GM12878 (cell line): Measurements from ENCODE around the gene CDKN1B. TPM values are rescaled to one million over a fixed set of nuclear protein-coding genes. Genes with fewer than 3 reads are reported as not detected.

Source experiments
- BHLHE40 ChIP-seq, 2 experiments: fragments of 450-650 bp in 1 of 2; IDR thresholded peaks; 2 replicates each; pipeline ENCODE4 v1.6.1; 2011 to 2017; ENCODE audit warnings: low read depth in 2 of 2, borderline replicate concordance in 1 of 2, improper control_type of control experiment in 1 of 2, low read length in 1 of 2, mild to moderate bottlenecking in 1 of 2
- BMI1 ChIP-seq: fragments of 450-650 bp; IDR thresholded peaks from 2 replicates; pipeline ENCODE4 v1.6.1; 2016; ENCODE audit warnings: mild to moderate bottlenecking, moderate library complexity, borderline replicate concordance
- HCFC1 ChIP-seq: fragments of 150-350 bp; IDR thresholded peaks from 2 replicates; pipeline ENCODE4 v1.6.1; 2014; ENCODE audit warnings: low read length
- IRF4 ChIP-seq: IDR thresholded peaks from 2 replicates; pipeline ENCODE4 v1.6.1; 2011; ENCODE audit warnings: low read depth, low read length
- JUND ChIP-seq: IDR thresholded peaks from 2 replicates; pipeline ENCODE4 v1.6.1; 2012; ENCODE audit warnings: low read depth, mild to moderate bottlenecking, low read length, improper control_type of control experiment, moderate library complexity
- KDM1A ChIP-seq: fragments of 200-600 bp; sonication (generic); IDR thresholded peaks from 2 replicates; pipeline ENCODE4 v1.6.1; 2016; ENCODE audit warnings: borderline replicate concordance
- KLF5 ChIP-seq: fragments of 450-650 bp; IDR thresholded peaks from 2 replicates; pipeline ENCODE4 v1.6.1; 2014; ENCODE audit warnings: mild to moderate bottlenecking; ENCODE audit not compliant: partially characterized antibody
- MTA2 ChIP-seq: fragments of 450-650 bp; IDR thresholded peaks from 2 replicates; pipeline ENCODE4 v1.6.1; 2016; ENCODE audit warnings: low read depth, mild to moderate bottlenecking, moderate library complexity
- MXI1 ChIP-seq: fragments of 150-350 bp; IDR thresholded peaks from 2 replicates; pipeline ENCODE4 v1.6.1; 2011; ENCODE audit warnings: low read depth, mild to moderate bottlenecking, inconsistent platforms, low read length, improper control_type of control experiment
- NFYA ChIP-seq: IDR thresholded peaks from 2 replicates; pipeline ENCODE4 v1.6.1; 2011; ENCODE audit warnings: low read depth, mild to moderate bottlenecking, low read length, improper control_type of control experiment, borderline replicate concordance
- NKRF ChIP-seq: fragments of 450-650 bp; conservative IDR thresholded peaks from 2 replicates; pipeline ENCODE4 v1.6.1; 2017; ENCODE audit warnings: mild to moderate bottlenecking, moderate library complexity
- PAX5 ChIP-seq: IDR thresholded peaks from 2 replicates; pipeline ENCODE4 v1.6.1; 2011; ENCODE audit warnings: low read depth, low read length, borderline replicate concordance
- PKNOX1 ChIP-seq: fragments of 450-650 bp; IDR thresholded peaks from 2 replicates; pipeline ENCODE4 v1.6.1; 2016; ENCODE audit warnings: mild to moderate bottlenecking
- POLR2AphosphoS2 ChIP-seq: IDR thresholded peaks from 2 replicates; pipeline ENCODE4 v1.6.1; 2011; ENCODE audit warnings: low read depth, mild to moderate bottlenecking, low read length, improper control_type of control experiment, moderate library complexity
- POLR2AphosphoS5 ChIP-seq: IDR thresholded peaks from 2 replicates; pipeline ENCODE4 v1.6.1; 2011; ENCODE audit warnings: mild to moderate bottlenecking, low read length, inconsistent platforms
- RCOR1 ChIP-seq: conservative IDR thresholded peaks from 2 replicates; pipeline ENCODE4 v1.6.1; 2012; ENCODE audit warnings: low read depth, low read length, improper control_type of control experiment
- RELB ChIP-seq: fragments of 450-650 bp; IDR thresholded peaks from 2 replicates; pipeline ENCODE4 v1.6.1; 2017; ENCODE audit warnings: low read depth, mild to moderate bottlenecking, moderate library complexity
- SIN3A ChIP-seq: IDR thresholded peaks from 2 replicates; pipeline ENCODE4 v1.6.1; 2012; ENCODE audit warnings: low read depth, low read length, improper control_type of control experiment
- SMC3 ChIP-seq: IDR thresholded peaks from 2 replicates; pipeline ENCODE4 v1.6.1; 2011; ENCODE audit warnings: low read length, improper control_type of control experiment, borderline replicate concordance
- TAF1 ChIP-seq: IDR thresholded peaks from 2 replicates; pipeline ENCODE4 v1.6.1; 2011; ENCODE audit warnings: mild to moderate bottlenecking, low read depth, low read length, borderline replicate concordance
- ZBTB11 ChIP-seq: fragments of 450-650 bp; formaldehyde crosslinking; IDR thresholded peaks from 2 replicates; pipeline ENCODE4 v1.5.0; 2022; ENCODE audit warnings: mild to moderate bottlenecking, missing genetic modification characterization
- ZNF24 ChIP-seq: fragments of 450-650 bp; IDR thresholded peaks from 2 replicates; pipeline ENCODE4 v1.6.1; 2017; ENCODE audit warnings: antibody characterized with exemption, mild to moderate bottlenecking
- ZNF622 ChIP-seq: fragments of 450-650 bp; IDR thresholded peaks from 2 replicates; pipeline ENCODE4 v1.6.1; 2017; ENCODE audit warnings: mild to moderate bottlenecking, inconsistent platforms
- polyA plus RNA-seq, 11 experiments: library from polyadenylated mRNA; depleted of rRNA in 4 of 11; unstranded in 6 of 11; stranded (reverse) in 5 of 11; fragments of >200 nt; fragmentation: Nextera tagmentation in 4 of 11; fragmentation: Illumina TruSeq in 1 of 11; extraction: Ambion mirVana in 4 of 11; extraction: Trizol in 1 of 11; gene quantifications; 1 replicate in 1 of 11; 2 replicates in 10 of 11; pipeline versions ENCODE4 v1.2.1 to v1.2.3, GENCODE V29; 2011 to 2016; ENCODE audit warnings: inconsistent platforms in 2 of 11, missing spikeins in 2 of 11, low read depth in 1 of 11
- total RNA-seq, 4 experiments: library from RNA; depleted of rRNA in 3 of 4; stranded (reverse); fragments of >200 nt in 3 of 4; fragmentation: Illumina TruSeq in 1 of 4; extraction: Trizol in 1 of 4; gene quantifications; 2 replicates each; pipeline versions ENCODE4 v1.2.1 to v1.2.3, GENCODE V29; 2013 to 2021

CDKN1B gene
- total and polyA plus RNA-seq, 10 of the 15 experiments (the other 5 are each of a cell fraction or from before 2014, with no cell fraction given), result 4.2 to 39.1 (median 23.1) TPM

- TF ChIP-seq MXI1 (peak; percentile 26; the same call in 1 of the 2 replicates), IRF4 (no peak), SMC3 (no peak), BHLHE40 (IDR thresholded peaks at IDR 0.05; ENCODE audit: borderline replicate concordance in 1 of 2, low read depth in 2 of 2, low read length in 1 of 2) (peak; percentile 97 to 99), NFYA (no peak), ZNF24 (no peak; the same call in 1 of the 2 replicates), MTA2 (no peak), PAX5 (no peak; the same call in 1 of the 2 replicates), ZNF622 (no peak), RELB (peak; percentile 67), BMI1 (no peak), NKRF (peak; percentile 54), KDM1A (no peak), PKNOX1 (peak; percentile 98), RCOR1 (no peak), POLR2AphosphoS2 (peak; percentile 76; the same call in 1 of the 2 replicates), HCFC1 (no peak), JUND (no peak), TAF1 (peak; percentile 80; the same call in 1 of the 2 replicates), KLF5 (no peak), POLR2AphosphoS5 (peak; percentile 88), SIN3A (0 out of 2 replicates have a peak, but pooled peaks have one; percentile 45), ZBTB11 (no peak)
Measured at GRCh38 chr12:12716793-12717585, at the start of gene CDKN1B (continued).
